LNCaP clone FGC (cell line): ENCODE measurements around the gene BTBD9.
A peak's percentile ranks its signal among the peaks of the same experiment; 100 is the strongest.

ENCODE experiments used
- DNase-seq: peaks from one replicate; pipeline ENCODE4 v3.0.0-alpha.2; 2011; ENCODE audit warnings: low read depth
- H3K4me3 ChIP-seq: 2 replicates; pipeline ENCODE4 v1.5.1; 2011; ENCODE audit warnings: mild to moderate bottlenecking, low read depth, low read length, control low read depth
- CTCF ChIP-seq: IDR thresholded peaks from 2 replicates; pipeline ENCODE4 v1.5.1; 2012; ENCODE audit warnings: mild to moderate bottlenecking; ENCODE audit not compliant: control insufficient read depth, insufficient read depth; ENCODE audit errors: extremely low read depth

BTBD9 gene

GRCh38 chr6:38192011-38192410, 447.7 kb downstream of the BTBD9 start:
- H3K4me3 ChIP-seq, result no peak overlapping the region
- TF ChIP-seq CTCF, result no peak
- no peak for DNase-seq

- H3K4me3 ChIP-seq, result no peak overlapping the region
- no peak for TF ChIP-seq CTCF
- DNase-seq, result no peak
Measured at GRCh38 chr6:38191418-38191817, 448.3 kb downstream of the BTBD9 start.

GRCh38 chr6:38188677-38189335, 450.9 kb downstream of the BTBD9 start:
- TF ChIP-seq CTCF, result no peak
- peak; percentile 19 for DNase-seq

GRCh38 chr6:38187811-38188590, 451.7 kb downstream of the BTBD9 start:
- no peak overlapping the region for H3K4me3 ChIP-seq
- no peak for TF ChIP-seq CTCF
- no peak for DNase-seq

More at GRCh38 chr6:38188677-38189335, 450.9 kb downstream of the BTBD9 start:
- H3K4me3 ChIP-seq, result no peak overlapping the region

- no peak for DNase-seq
- 0 out of 2 replicates have a peak, but pooled peaks have one; percentile 9 for TF ChIP-seq CTCF
- H3K4me3 ChIP-seq, result no peak overlapping the region
Measured at GRCh38 chr6:38187325-38187724, 452.4 kb downstream of the BTBD9 start.

GRCh38 chr6:38185752-38186151, 454.0 kb downstream of the BTBD9 start:
- DNase-seq, result no peak
- no peak overlapping the region for H3K4me3 ChIP-seq
- TF ChIP-seq CTCF, result no peak
